GM12878 (cell line): ENCODE data around the gene ELN. TPM values are rescaled to one million over a fixed set of nuclear protein-coding genes. Genes with fewer than 3 reads are reported as not detected.
A peak's percentile ranks its signal among the peaks of the same experiment; 100 is the strongest.

Experiments
- CHD1 ChIP-seq: IDR thresholded peaks from 2 replicates; pipeline ENCODE4 v1.6.1; 2012; ENCODE audit warnings: low read depth, low read length, improper control_type of control experiment
- EP300 ChIP-seq, 2 experiments: fragments of 150-350 bp in 1 of 2; IDR thresholded peaks; 2 replicates each; pipeline ENCODE4 v1.6.1; 2011 to 2012; ENCODE audit warnings: low read depth in 2 of 2, low read length in 2 of 2, borderline replicate concordance in 1 of 2, improper control_type of control experiment in 1 of 2, inconsistent platforms in 1 of 2; ENCODE audit not compliant: control insufficient read depth in 1 of 2
- ETV6 ChIP-seq, 2 experiments: fragments of 450-650 bp in 1 of 2; IDR thresholded peaks in 1 of 2; conservative IDR thresholded peaks in 1 of 2; 2 replicates each; pipeline ENCODE4 v1.6.1; 2014; ENCODE audit warnings: antibody characterized with exemption in 1 of 2, borderline replicate concordance in 1 of 2, low read depth in 1 of 2, mild to moderate bottlenecking in 1 of 2, moderate library complexity in 1 of 2
- FOS ChIP-seq: IDR thresholded peaks from 3 replicates; pipeline ENCODE4 v1.6.1; 2011; ENCODE audit warnings: borderline replicate concordance; ENCODE audit not compliant: insufficient read length; ENCODE audit errors: extremely low read depth
- GATAD2B ChIP-seq: fragments of 450-650 bp; conservative IDR thresholded peaks from 2 replicates; pipeline ENCODE4 v1.6.1; 2017; ENCODE audit warnings: low read depth, mild to moderate bottlenecking, moderate library complexity
- HDAC6 ChIP-seq: fragments of 200-600 bp; sonication (generic); IDR thresholded peaks from one replicate; pipeline ENCODE4 v1.8.0; 2017; ENCODE audit warnings: antibody characterized with exemption; ENCODE audit not compliant: unreplicated experiment
- HSF1 ChIP-seq: fragments of 150-350 bp; IDR thresholded peaks from 2 replicates; pipeline ENCODE4 v1.6.1; 2014; ENCODE audit warnings: mild to moderate bottlenecking, low read depth, low read length
- IKZF2 ChIP-seq, 2 experiments: fragments of 450-650 bp; IDR thresholded peaks; 2 replicates each; pipeline ENCODE4 v1.6.1; 2017; ENCODE audit warnings: mild to moderate bottlenecking in 2 of 2, moderate library complexity in 2 of 2
- IRF5 ChIP-seq: fragments of 450-650 bp; IDR thresholded peaks from 2 replicates; pipeline ENCODE4 v1.6.1; 2017; ENCODE audit warnings: borderline replicate concordance
- MEF2B ChIP-seq: fragments of 450-650 bp; IDR thresholded peaks from 2 replicates; pipeline ENCODE4 v1.6.1; 2018; ENCODE audit warnings: mild to moderate bottlenecking, moderate library complexity; ENCODE audit not compliant: partially characterized antibody, poor library complexity, severe bottlenecking
- MTA2 ChIP-seq: fragments of 450-650 bp; IDR thresholded peaks from 2 replicates; pipeline ENCODE4 v1.6.1; 2016; ENCODE audit warnings: low read depth, mild to moderate bottlenecking, moderate library complexity
- PML ChIP-seq: IDR thresholded peaks from 2 replicates; pipeline ENCODE4 v1.6.1; 2012; ENCODE audit warnings: low read length, inconsistent platforms
- POLR2AphosphoS5 ChIP-seq: IDR thresholded peaks from 2 replicates; pipeline ENCODE4 v1.6.1; 2011; ENCODE audit warnings: mild to moderate bottlenecking, low read length, inconsistent platforms
- SMAD5 ChIP-seq: IDR thresholded peaks from 2 replicates; pipeline ENCODE4 v1.6.1; 2016; ENCODE audit warnings: antibody characterized with exemption, low read depth
- SUPT20H ChIP-seq: IDR thresholded peaks from 2 replicates; pipeline ENCODE4 v1.6.1; 2011; ENCODE audit warnings: low read depth, mild to moderate bottlenecking, low read length, moderate library complexity, borderline replicate concordance; ENCODE audit not compliant: control insufficient read depth
- TARDBP ChIP-seq: IDR thresholded peaks from 2 replicates; pipeline ENCODE4 v1.6.1; 2016; ENCODE audit warnings: borderline replicate concordance
- USF2 ChIP-seq: IDR thresholded peaks from 2 replicates; pipeline ENCODE4 v1.6.1; 2011; ENCODE audit warnings: low read depth, low read length, improper control_type of control experiment, borderline replicate concordance
- YBX1 ChIP-seq: fragments of 450-650 bp; IDR thresholded peaks from 2 replicates; pipeline ENCODE4 v1.6.1; 2016; ENCODE audit warnings: antibody characterized with exemption
- polyA plus RNA-seq, 11 experiments: library from polyadenylated mRNA; depleted of rRNA in 4 of 11; unstranded in 6 of 11; stranded (reverse) in 5 of 11; fragments of >200 nt; fragmentation: Nextera tagmentation in 4 of 11; fragmentation: Illumina TruSeq in 1 of 11; extraction: Ambion mirVana in 4 of 11; extraction: Trizol in 1 of 11; gene quantifications; 1 replicate in 1 of 11; 2 replicates in 10 of 11; pipeline versions ENCODE4 v1.2.1 to v1.2.3, GENCODE V29; 2011 to 2016; ENCODE audit warnings: inconsistent platforms in 2 of 11, missing spikeins in 2 of 11, low read depth in 1 of 11
- total RNA-seq, 4 experiments: library from RNA; depleted of rRNA in 3 of 4; stranded (reverse); fragments of >200 nt in 3 of 4; fragmentation: Illumina TruSeq in 1 of 4; extraction: Trizol in 1 of 4; gene quantifications; 2 replicates each; pipeline versions ENCODE4 v1.2.1 to v1.2.3, GENCODE V29; 2013 to 2021
- TF ChIP-seq, protein P1 (sequence below): IDR thresholded peaks from 2 replicates; pipeline ENCODE4 v1.6.1; 2012; ENCODE audit warnings: low read depth, low read length, improper control_type of control experiment
- TF ChIP-seq, protein P2 (sequence below): IDR thresholded peaks from 2 replicates; pipeline ENCODE4 v1.6.1; 2012; ENCODE audit warnings: low read depth, low read length, improper control_type of control experiment
- TF ChIP-seq, protein P3 (sequence below): IDR thresholded peaks from 2 replicates; pipeline ENCODE4 v1.6.1; 2012; ENCODE audit warnings: mild to moderate bottlenecking, low read depth, low read length

The ELN gene
- total and polyA plus RNA-seq, 10 of the 15 experiments (the other 5 are each of a cell fraction or from before 2014, with no cell fraction given): 0.08 to 0.27 (median 0.23) TPM; not detected in 7

- TF ChIP-seq, protein P1, sequence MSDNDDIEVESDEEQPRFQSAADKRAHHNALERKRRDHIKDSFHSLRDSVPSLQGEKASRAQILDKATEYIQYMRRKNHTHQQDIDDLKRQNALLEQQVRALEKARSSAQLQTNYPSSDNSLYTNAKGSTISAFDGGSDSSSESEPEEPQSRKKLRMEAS: 0 out of 2 replicates have a peak, but pooled peaks have one; percentile 57
- peak; percentile 33 to 59; a peak in 2 of 4 replicates for TF ChIP-seq IKZF2 (IDR thresholded peaks at IDR 0.05)
- no peak for TF ChIP-seq HDAC6
- peak; percentile 74 for TF ChIP-seq POLR2AphosphoS5
- peak; percentile 51 for TF ChIP-seq MEF2B
- TF ChIP-seq HSF1: no peak
- no peak for TF ChIP-seq ETV6 (conservative IDR thresholded peaks at IDR 0.05 in 1 of 2, IDR thresholded peaks at IDR 0.05 in 1 of 2; ENCODE audit: borderline replicate concordance in 1 of 2, low read depth in 1 of 2)
- TF ChIP-seq EP300 (IDR thresholded peaks at IDR 0.05; ENCODE audit: borderline replicate concordance in 1 of 2, control insufficient read depth in 1 of 2, low read depth in 2 of 2, low read length in 2 of 2): no peak
- TF ChIP-seq PML: no peak
- TF ChIP-seq, protein P2, sequence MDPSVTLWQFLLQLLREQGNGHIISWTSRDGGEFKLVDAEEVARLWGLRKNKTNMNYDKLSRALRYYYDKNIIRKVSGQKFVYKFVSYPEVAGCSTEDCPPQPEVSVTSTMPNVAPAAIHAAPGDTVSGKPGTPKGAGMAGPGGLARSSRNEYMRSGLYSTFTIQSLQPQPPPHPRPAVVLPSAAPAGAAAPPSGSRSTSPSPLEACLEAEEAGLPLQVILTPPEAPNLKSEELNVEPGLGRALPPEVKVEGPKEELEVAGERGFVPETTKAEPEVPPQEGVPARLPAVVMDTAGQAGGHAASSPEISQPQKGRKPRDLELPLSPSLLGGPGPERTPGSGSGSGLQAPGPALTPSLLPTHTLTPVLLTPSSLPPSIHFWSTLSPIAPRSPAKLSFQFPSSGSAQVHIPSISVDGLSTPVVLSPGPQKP: no peak
- TF ChIP-seq CHD1: no peak
- TF ChIP-seq MTA2: 0 out of 2 replicates have a peak, but pooled peaks have one; percentile 11
- TF ChIP-seq, protein P3, sequence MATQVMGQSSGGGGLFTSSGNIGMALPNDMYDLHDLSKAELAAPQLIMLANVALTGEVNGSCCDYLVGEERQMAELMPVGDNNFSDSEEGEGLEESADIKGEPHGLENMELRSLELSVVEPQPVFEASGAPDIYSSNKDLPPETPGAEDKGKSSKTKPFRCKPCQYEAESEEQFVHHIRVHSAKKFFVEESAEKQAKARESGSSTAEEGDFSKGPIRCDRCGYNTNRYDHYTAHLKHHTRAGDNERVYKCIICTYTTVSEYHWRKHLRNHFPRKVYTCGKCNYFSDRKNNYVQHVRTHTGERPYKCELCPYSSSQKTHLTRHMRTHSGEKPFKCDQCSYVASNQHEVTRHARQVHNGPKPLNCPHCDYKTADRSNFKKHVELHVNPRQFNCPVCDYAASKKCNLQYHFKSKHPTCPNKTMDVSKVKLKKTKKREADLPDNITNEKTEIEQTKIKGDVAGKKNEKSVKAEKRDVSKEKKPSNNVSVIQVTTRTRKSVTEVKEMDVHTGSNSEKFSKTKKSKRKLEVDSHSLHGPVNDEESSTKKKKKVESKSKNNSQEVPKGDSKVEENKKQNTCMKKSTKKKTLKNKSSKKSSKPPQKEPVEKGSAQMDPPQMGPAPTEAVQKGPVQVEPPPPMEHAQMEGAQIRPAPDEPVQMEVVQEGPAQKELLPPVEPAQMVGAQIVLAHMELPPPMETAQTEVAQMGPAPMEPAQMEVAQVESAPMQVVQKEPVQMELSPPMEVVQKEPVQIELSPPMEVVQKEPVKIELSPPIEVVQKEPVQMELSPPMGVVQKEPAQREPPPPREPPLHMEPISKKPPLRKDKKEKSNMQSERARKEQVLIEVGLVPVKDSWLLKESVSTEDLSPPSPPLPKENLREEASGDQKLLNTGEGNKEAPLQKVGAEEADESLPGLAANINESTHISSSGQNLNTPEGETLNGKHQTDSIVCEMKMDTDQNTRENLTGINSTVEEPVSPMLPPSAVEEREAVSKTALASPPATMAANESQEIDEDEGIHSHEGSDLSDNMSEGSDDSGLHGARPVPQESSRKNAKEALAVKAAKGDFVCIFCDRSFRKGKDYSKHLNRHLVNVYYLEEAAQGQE: no peak
- peak; percentile 81; the same call in 1 of the 2 replicates for TF ChIP-seq GATAD2B
- TF ChIP-seq SMAD5: peak; percentile 59; the same call in 1 of the 2 replicates
- TF ChIP-seq FOS: no peak
- TF ChIP-seq IRF5: no peak
- TF ChIP-seq SUPT20H: no peak
- no peak for TF ChIP-seq TARDBP
- no peak for TF ChIP-seq USF2
- TF ChIP-seq YBX1: no peak
These were observed 65.0 kb downstream of the ELN start (continued) for GRCh38 chr7:74092964-74093471.
